Stimulated activated CD8-positive, alpha-beta memory T cell treated with anti-CD3 and anti-CD28 coated beads, Interleukin-4, amount 100 ng/mL, for 48 hours (primary cell): ENCODE data around the gene YWHAQ.
A peak's percentile ranks its signal among the peaks of the same experiment; 100 is the strongest.
"Not testable (repeated sequence)": the region's sequence is repeated elsewhere in the genome, so short reads cannot be mapped to it uniquely, and the experiment has no call there.

ENCODE experiments used
- DNase-seq: peaks from one replicate; pipeline ENCODE4 v3.0.0-alpha.2; 2020

The YWHAQ gene

DNA sequence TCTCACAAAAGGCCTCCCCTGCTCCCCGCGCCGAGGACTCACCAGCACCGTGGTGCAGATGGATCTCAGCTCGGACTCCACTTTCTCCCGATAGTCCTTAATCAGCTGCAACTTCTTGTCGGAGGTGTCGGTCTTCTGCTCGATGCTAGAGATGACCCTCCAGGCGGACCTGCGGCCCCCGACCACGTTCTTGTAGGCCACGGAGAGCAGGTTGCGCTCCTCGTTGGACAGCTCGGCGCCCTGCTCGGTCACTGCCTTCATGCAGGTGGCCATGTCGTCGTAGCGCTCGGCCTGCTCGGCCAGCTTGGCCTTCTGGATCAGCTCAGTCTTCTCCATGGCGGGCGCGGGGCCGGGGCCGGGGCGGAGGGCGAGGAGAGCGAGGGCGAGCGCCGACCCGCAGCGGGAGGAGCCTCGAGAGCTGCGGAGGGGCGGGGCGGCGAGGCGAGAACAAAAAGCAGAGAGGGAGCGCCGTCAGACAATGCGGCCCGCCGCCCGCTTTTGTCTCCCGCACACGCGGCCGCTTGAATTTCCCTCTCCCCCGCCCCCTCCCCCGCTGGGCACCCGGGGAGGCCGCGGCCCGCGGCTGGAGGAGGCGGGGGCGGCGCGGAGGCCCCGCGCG, 571 bp downstream of the YWHAQ start:
- DNase-seq: peak; percentile 80

DNA sequence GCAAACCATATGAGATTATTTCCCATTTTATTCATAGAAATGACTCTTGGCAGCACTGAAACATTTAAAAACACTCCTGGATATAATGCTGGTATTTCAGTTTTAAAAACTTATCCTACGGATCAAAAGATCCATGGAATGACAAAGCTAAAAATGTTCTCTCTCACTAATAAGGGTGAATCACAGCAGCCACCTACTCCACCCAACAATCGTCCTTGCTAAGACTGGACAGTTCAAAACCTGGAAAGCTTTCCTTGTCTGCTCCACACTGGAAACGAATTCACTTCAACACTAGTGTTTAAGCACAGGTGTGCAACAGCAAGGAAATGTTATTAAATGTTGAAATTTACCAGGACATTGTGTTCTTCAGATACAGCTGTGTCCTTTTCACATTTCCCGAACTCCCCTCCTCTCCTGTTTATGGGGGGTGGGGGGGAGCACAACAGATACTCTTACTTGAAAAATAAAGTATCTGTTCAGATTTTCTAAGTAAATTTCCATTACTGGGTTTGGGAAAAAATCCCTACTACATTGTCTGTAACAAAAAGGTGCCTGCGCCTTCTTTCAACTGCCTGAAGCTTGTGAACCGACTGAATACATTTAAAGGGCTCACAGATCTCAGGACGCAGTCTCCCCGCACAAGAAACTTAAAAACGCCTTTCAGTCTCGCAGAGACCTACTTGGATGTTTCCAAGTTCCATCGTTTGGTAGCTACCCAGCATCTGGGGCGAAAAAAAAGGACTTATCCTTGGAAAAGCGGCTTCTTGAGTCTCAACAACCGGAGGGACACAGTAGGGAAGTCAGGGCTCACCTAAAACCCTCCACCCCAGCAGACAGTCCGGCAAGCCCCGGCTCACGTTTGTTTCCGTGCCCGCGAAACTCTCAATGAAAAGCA, 1.3 kb downstream of the YWHAQ start:
- DNase-seq: no peak

DNA sequence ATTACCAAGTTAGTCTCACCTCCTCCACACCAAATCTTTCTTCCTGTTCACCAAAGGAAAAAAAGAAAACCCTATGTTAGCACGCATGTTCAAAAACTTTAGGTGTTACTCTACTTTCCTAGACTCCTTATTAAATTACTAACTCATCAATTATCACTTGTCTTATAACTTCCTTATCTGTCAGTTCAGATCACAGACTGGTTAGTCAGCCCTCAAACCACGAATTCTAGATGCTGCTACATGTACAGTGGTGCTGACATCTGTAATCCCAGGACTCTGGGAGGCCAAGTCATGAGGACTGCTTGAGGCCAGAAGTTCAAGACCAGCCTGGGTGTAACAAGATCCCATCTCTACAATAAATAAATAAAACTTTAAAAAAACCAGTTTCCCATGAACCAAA, 3.5 kb downstream of the YWHAQ start:
- peak; percentile 58 for DNase-seq

DNA sequence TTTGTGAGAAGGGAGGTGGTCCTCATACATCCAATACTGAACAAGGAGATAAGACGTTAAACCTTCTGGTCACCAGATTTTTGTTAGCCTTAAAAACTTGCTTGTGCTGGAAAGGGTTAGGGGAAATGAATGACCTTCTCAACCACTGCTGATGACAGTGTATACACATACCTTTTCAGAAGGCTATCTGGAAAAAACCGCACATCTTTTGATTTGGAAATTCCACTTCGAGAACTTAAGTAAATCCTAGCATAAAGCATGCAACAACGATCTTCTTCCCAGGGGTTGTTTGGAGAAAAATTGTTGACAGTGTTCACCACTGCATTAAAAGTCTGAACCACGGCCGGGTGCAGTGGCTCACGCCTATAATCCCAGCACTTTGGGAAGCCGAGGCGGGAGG, 7.6 kb downstream of the YWHAQ start:
- DNase-seq: no peak

DNA sequence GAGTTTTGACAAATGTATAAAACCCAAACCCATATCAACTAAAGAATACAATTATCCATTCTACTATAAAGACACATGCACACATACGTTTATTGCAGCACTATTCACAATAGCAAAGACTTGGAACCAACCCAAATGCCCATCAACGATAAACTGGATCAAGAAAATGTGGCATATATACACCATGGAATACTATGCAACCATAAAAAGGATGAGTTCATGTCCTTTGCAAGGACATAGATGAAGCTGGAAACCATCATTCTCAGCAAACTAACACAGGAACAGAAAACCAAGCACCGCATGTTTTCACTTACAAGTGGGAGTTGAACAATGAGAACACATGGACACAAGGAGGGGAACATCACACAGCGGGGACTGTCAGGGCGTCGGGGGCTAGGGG, 9.1 kb downstream of the YWHAQ start:
- not testable (repeated sequence) for DNase-seq

DNA sequence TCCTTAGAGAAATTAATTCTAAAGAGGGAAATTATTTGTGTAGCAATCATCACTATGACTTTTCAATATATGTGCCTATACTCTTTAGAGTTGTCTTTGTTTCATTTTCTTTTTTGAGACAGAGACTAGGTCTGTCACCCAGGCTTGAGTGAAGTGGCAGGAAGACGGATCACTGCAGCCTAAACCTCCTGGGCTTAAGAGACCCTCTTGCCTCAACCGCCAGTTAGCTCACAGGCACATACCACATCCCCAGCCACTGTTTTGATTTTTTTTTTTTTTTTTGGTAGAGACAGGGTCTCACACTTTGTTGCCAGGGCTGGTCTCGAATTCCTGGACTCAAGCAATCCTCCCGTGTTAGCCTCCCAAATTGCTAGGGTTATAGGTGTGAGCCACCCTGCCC, 12.4 kb downstream of the YWHAQ start:
- DNase-seq: no peak

DNA sequence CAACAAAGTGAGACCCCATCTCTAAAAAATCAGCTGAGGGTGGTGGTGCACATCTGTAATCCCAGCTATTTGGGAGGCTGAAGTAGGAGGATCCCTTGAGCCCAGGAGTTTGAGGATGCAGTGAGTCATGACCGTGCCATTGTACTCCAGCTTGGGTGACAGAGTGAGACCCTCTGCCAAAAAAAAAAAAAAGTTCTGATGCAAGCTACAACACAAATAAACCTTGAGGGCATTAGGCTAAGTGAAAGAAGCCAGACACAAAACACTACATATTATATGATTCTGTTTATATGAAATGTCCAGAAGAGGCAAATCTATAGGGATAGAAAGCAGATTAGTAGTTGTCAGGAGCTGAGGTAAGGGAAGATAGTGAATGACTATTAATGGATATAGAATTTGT, 13.0 kb downstream of the YWHAQ start:
- no peak for DNase-seq

DNA sequence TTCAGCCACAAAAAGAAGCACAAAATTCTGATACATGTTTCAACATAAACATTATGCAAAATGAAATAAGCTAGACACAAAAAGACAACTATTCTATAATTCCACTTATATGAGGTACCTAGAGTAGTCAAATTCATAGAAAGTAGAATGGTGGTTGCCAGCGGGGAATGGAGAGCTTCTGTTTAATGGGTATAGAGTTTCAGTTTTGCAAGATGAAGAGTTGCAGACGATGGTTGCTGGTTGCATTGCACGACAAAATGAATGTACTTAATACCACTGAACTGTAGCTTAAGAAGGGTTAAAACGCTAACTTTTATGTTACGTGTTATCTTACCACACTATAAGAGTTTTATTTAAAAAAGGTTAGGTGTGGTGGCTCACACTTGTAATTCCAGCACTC, 13.5 kb downstream of the YWHAQ start:
- DNase-seq: no peak

DNA sequence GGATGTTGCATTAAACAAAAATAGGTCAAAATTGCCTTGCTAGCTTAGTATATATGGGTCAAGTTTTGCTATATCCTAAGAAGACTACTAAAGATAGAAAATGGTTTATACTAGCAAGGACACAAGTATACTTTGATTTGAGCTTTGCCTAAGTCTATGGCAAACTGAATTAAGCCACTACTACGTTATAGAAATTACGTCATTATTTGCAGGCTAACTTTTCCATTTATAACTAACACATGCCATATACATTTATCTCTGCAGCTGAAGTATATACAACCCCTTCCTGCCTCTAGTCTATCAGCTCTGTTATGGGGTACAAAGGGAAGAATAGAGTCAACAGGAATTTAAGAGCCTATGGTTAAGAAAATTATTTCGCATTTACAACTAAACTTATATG, 16.2 kb downstream of the YWHAQ start:
- DNase-seq: no peak

DNA sequence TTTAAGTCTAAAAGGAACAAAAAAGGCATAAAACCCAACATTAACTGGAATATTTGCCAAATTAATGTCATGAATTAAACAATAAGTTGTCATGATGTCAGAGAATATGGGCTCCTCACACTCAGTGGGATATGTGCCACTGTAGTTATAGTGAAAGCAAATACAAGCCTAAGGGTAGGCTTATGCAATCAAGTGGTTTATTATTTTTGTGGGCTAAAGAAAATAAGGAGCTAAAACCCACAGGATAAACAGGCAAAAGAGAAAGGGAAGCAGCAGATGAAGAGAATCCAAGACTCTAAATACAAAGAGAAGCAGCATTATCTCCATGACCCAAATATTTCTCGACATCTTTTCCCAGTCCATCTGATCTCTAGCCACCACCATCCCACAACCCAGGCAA, 17.5 kb downstream of the YWHAQ start:
- no peak for DNase-seq

DNA sequence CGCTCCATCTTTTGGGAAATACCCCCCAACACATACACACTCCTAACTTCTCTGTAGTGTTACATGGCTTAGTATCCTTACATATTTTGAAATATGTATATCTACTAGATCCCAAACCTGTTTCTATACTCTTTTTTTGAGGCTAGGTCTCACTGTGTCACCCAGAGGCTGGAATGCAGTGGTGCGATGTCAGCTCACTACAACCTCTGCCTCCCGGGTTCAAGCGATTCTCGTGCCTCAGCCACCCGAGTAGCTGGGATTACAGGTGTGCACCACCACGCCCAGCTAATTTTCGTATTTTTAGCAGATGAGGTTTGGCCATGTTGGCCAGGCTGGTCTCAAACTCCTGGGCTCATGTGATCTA, 19.3 kb downstream of the YWHAQ start:
- DNase-seq: not testable (repeated sequence)

DNA sequence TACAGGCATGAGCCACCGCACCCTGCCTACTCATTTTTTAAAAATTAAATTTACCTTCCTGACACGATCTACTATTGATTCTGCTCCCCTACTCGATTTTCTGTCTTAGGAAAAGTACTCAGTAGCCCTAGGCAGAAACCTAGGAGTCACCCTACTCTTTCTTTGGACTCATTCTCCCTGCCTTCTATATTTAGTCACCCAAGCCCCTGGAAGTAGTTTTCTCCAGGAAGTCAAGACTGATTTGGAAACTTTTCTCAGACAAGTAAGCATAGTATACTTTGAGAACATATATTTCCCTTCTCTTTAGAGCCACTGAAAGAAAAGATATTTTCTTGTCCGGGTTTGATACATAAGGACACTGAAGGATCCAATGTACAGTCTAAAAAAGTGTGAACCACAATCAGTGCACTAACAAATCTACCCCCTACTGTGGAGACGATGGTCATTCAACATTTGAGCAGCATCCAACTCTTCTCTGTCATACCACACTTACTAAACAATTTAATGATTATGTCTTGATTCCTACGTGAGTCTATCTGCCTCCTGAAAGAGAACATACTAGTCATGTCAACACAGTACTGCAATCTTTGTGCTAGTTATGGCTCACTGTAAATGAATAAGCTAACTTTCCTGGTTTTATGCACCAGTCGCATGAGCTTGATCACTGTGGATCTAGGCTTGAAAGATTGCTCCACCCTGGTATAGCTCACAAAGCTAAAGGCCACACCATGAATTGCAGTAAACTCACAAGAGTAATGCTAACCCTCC, 19.8 kb downstream of the YWHAQ start:
- DNase-seq: no peak

DNA sequence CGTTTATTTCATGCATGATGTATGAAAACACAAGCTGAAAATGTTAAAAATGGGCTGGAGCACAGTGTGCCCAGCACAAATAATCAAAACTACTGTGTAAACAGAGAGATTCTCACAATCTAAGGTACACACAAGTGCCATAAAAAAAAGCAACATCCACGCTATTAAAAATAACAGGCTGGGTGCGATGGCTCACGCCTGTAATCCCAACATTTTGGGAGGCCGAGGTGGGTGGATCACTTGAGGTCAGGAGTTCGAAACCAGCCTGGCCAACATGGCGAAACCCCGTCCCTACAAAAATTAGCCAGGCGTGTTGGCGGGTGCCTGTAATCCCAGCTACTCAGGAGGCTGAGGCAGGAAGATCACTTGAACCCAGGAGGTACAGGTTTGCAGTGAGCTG, 22.3 kb downstream of the YWHAQ start:
- DNase-seq: not testable (repeated sequence)

DNA sequence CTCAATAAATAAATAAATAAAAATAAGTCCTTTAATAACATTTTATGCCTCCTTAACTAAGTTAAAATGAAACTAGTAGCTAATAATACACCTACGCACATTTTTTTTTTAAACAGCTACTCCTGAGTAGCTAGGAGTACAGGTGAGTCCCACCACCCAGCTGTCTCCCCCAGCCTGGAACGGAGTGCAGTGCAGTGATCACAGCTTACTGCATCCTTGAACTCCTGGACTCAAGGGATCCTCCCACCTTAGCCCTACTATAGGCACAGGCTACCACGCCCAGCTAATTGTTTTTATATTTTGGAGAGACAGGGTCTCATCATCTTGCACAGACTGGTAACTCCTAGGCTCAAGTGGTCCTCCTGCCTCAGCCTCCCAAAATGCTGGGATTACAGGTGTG, 28.4 kb downstream of the YWHAQ start:
- no peak for DNase-seq

DNA sequence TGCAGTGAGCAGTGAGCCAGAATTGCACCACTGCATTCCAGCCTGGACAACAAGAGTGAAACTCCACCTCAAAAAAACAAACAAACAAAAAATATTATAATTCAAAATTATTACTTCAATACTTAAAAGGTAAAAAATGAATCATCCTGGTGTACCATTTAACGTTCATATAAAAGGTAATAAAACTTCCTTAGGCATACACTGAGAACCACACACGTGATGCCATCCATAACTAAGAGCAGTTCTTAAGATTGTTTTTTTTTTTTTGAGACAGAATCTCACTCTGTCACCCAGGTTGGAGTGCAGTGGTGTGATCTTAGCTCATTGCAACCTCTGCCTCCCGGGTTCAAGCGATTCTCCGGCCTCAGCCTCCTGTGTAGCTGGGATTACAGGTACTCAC, 29.4 kb downstream of the YWHAQ start:
- no peak for DNase-seq

DNA sequence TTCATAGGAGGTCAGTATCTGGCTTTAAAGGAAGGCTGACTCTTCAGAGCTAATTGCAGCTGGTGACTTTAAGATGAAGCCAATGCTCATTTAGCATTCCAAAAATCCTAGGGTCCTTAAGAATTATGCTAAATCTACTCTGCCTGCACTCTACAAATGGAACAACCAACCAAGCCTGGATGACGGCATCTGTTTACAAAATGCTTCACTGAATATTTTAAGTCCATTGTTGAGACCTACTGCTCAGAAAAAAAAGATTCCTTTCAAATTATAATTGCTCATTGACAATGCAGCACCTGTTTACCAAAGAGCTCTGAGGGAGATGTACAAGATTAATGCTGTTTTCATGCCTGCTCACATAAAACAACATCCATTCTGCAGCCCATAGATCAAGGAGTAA, 31.4 kb downstream of the YWHAQ start:
- no peak for DNase-seq

DNA sequence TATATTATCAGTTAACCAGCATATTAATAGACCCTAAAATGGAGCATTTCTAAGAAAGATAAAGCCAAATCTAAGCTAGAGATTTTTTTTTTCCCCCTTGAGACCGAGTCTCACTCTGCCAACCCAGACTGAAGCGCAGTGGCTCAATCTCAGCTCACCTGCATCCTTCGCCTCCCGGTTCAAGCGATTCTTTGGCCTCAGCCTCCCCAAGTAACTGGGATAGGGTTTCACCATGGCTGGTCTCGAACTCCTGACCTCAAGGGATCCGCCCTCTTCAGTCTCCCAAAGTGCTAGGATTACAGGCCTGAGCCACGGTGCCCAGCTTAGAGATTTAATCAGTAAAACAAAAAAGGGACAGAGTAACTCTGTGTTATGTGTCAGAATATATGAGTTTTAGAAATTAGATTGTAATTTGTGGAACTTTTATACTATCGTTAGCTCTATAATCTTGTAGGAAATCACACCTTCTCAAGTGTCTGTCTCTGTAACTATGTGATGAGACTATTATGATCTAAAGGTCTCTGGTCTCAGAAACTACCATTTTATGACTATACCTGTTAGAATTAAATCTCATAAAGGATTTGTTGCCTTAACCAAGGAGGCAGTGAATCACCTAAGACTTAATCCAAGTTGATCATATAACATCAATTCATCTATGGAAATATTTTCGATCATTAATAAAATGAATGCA, 34.0 kb downstream of the YWHAQ start:
- DNase-seq: no peak

DNA sequence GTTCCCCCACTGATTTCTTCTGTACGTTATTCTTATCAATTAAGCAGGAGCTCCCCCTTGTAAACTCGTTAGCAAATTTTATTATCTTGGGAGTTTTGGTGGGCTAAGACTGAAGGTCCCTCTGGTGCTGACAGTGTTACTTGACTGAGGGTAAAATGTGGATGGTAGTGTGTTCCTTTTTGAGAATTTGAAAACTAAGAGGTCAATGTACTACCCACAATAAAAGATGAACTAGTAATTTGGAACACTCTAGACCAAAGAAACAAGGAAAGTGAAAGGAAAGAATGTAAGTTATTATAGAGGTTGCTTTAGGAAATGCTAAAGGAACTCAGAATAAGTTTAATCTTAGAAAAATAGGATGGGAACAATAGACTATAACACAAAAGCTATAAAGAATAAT, 35.1 kb downstream of the YWHAQ start:
- no peak for DNase-seq

DNA sequence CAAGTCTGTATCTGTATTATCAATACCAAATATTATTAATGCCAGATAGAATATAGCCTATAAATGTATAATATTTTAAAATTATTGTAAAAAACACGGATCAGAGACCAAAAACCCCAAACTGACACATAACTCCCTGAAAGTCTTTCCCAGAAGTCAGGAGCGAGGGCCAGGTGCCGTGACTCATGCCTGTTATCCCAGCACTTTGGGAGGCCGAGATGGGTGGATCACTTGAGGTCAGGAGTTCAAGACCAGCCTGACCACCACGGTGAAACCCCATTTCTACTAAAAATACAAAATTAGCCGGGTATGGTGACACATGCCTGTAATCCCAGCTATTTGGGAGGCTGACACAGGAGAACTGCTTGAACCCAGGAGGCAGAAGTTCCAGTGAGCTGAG, 35.5 kb downstream of the YWHAQ start:
- not testable (repeated sequence) for DNase-seq

DNA sequence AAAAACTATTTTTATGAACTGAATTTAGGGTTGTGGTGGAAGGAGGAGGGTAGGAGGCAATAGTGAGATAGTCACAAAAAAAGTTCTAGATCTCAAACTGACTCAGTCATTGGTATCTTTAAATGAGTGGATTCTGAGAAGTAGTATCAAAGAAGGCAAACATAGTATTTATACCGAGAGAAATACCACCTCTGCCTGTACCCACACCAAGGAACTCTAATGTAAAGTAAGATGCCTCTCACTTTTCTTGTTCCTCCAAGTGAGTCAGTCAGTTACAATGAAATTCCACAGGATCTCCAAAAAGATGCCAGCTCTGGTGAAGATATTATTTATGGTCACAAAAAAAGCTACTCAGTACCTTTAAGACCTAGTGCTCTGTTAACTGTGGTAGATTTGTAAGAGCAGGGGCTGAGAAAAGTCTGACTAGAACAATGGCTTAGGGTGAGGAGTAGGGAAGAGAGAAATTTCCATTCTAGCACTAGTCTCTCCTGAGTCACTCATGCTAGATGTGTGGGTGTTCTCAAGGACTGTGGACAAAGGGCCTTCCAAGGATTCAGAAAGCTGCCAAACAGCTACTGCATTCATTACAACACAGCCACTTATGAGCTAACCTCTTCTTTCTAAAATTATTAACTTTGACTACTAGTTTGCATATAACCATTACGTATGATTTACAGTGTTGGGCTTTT, 36.3 kb downstream of the YWHAQ start:
- DNase-seq: no peak

DNA sequence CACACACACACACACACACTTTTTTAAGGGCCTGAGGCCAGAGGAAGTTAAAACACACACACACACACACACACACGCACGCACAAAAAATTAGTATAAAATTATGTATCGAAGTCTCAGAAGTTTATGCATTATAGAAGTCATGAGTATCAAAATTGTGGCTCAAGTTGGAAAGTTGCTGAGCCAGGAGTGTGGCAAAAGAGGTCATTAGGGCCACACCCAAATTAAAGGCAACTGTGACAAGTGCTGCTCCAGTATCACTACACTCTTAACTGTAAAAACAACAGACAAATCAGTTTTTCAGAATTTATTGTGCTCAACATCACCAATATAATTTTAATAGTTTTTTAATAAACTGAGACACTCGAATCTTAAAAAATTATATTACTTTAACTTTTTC, 36.9 kb downstream of the YWHAQ start:
- DNase-seq: no peak

DNA sequence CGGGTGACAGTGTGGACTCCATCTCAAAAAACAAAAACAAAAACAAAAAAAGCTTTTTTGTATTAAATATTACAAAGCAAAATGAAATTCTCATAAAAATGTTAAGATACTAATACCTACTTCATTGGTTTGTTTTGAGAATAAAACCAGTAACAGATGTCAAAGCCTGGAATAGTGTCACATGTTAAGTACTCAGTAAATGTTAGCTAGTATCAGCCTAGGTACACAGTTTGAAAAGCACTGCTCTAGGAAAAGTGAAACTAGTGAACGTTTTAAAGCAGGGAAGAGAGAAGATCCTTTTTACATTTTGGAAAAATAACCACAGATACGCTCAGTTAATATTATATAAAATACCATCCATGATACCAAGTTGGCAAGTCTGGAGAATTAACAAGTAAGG, 38.1 kb downstream of the YWHAQ start:
- no peak for DNase-seq

DNA sequence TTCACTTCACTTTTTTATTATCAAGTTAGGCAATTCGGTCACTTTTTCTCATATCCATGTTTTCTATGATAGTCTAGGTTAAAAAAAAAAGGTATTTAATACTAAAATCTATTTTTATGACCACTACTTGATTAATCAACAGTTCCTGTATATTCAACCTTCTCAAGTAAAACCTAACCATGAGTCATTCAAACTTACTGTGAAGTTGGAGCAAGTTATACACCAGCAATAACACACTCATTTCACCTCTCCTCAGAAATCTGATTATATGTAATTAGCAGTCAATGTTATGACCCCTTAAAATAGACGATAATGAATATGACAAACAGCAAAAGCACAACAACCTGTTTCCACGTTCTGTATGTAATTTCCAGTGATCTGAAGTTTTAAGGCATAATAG, 40.2 kb downstream of the YWHAQ start:
- no peak for DNase-seq
